Central memory CD4-positive, alpha-beta T cell (primary cell): ENCODE measurements around the gene HSPB9.
A peak's percentile ranks its signal among the peaks of the same experiment; 100 is the strongest.
"Not testable (repeated sequence)": the region's sequence is repeated elsewhere in the genome, so short reads cannot be mapped to it uniquely, and the experiment has no call there.

Experiments used
- DNase-seq: peaks from one replicate; pipeline ENCODE4 v3.0.0; 2022

The HSPB9 gene

GRCh38 chr17:42120161-42120769, 2.3 kb upstream of the HSPB9 start:
- DNase-seq = no peak

- DNase-seq = peak; percentile 64
Observed at GRCh38 chr17:42120770-42121769, 1.5 kb upstream of the HSPB9 start, which contains the start of gene KAT2A. TSS of gene KAT2A (minus strand) at chr17:42121367. CDS start at chr17:42121304, 63 bp downstream.

- no peak for DNase-seq
Observed at GRCh38 chr17:42124256-42124655, 1.7 kb downstream of the HSPB9 start.

- DNase-seq = no peak
Observed at GRCh38 chr17:42125565-42125964, 3.0 kb downstream of the HSPB9 start.

GRCh38 chr17:42126836-42127235, 4.2 kb downstream of the HSPB9 start:
- DNase-seq = no peak

- no peak for DNase-seq
Observed at GRCh38 chr17:42127414-42127813, 4.8 kb downstream of the HSPB9 start.

- DNase-seq = no peak
Observed at GRCh38 chr17:42129109-42129837, 6.7 kb downstream of the HSPB9 start.

- DNase-seq = no peak
Observed at GRCh38 chr17:42130310-42130936, 7.8 kb downstream of the HSPB9 start.

GRCh38 chr17:42131232-42131631, 8.6 kb downstream of the HSPB9 start:
- DNase-seq = no peak

- no peak for DNase-seq
Observed at GRCh38 chr17:42131981-42132432, 9.4 kb downstream of the HSPB9 start.

GRCh38 chr17:42132941-42133340, 10.3 kb downstream of the HSPB9 start:
- no peak for DNase-seq

- no peak for DNase-seq
Observed at GRCh38 chr17:42133461-42134041, 10.9 kb downstream of the HSPB9 start.

- DNase-seq = no peak
Observed at GRCh38 chr17:42135151-42135550, 12.5 kb downstream of the HSPB9 start.

GRCh38 chr17:42135664-42136653, 13.4 kb downstream of the HSPB9 start:
- no peak for DNase-seq

- no peak for DNase-seq
Observed at GRCh38 chr17:42136654-42137051, 14.0 kb downstream of the HSPB9 start.

- no peak for DNase-seq
Observed at GRCh38 chr17:42138749-42139492, 16.3 kb downstream of the HSPB9 start.

- DNase-seq = not testable (repeated sequence)
Observed at GRCh38 chr17:42140690-42141089, 18.1 kb downstream of the HSPB9 start.

GRCh38 chr17:42141382-42141781, 18.8 kb downstream of the HSPB9 start:
- DNase-seq = no peak

GRCh38 chr17:42142371-42142896, 19.8 kb downstream of the HSPB9 start:
- no peak for DNase-seq

- not testable (repeated sequence) for DNase-seq
Observed at GRCh38 chr17:42143138-42143537, 20.5 kb downstream of the HSPB9 start.
